K562 (cell line): ENCODE results near the gene WIPF3. TPM values are rescaled to one million over a fixed set of nuclear protein-coding genes. Genes with fewer than 3 reads are reported as not detected.
A peak's percentile ranks its signal among the peaks of the same experiment; 100 is the strongest.

Experiments
- CBX3 ChIP-seq, 2 experiments: IDR thresholded peaks; 1 replicate in 1 of 2; 2 replicates in 1 of 2; pipeline ENCODE4 v1.6.1; 2012; ENCODE audit warnings: inconsistent platforms in 2 of 2, low read length in 2 of 2, borderline replicate concordance in 1 of 2, control low read depth in 1 of 2
- E2F6 ChIP-seq, 2 experiments: IDR thresholded peaks; 2 replicates each; pipeline ENCODE4 v1.6.1; 2011; ENCODE audit warnings: borderline replicate concordance in 1 of 2, control low read depth in 1 of 2, low read depth in 1 of 2, low read length in 1 of 2, mild to moderate bottlenecking in 1 of 2, mixed read lengths in 1 of 2, moderate library complexity in 1 of 2; ENCODE audit not compliant: insufficient read depth in 1 of 2, insufficient read length in 1 of 2, poor library complexity in 1 of 2, severe bottlenecking in 1 of 2; ENCODE audit errors: extremely low read depth in 1 of 2
- ELF4 ChIP-seq: fragments of 450-650 bp; formaldehyde crosslinking; IDR thresholded peaks from 2 replicates; pipeline ENCODE4 v1.4.0; 2022; ENCODE audit warnings: missing genetic modification characterization
- ELK3 ChIP-seq: fragments of 450-650 bp; formaldehyde crosslinking; IDR thresholded peaks from 2 replicates; pipeline ENCODE4 v1.4.0; 2020; ENCODE audit warnings: mild to moderate bottlenecking
- EWSR1 ChIP-seq: fragments of 450-650 bp; IDR thresholded peaks from 2 replicates; pipeline ENCODE4 v1.6.1; 2018; ENCODE audit warnings: borderline replicate concordance, mild to moderate bottlenecking, low read depth, moderate library complexity; ENCODE audit not compliant: partially characterized antibody
- KDM2B ChIP-seq: fragments of 250-450 bp; sonication (Bioruptor Pico); IDR thresholded peaks from 2 replicates; pipeline ENCODE4 v1.8.0; 2021; ENCODE audit warnings: mild to moderate bottlenecking, moderate library complexity
- KDM5B ChIP-seq: fragments of 200-600 bp; sonication (generic); IDR thresholded peaks from 2 replicates; pipeline ENCODE4 v1.6.1; 2012; ENCODE audit warnings: low read depth, mild to moderate bottlenecking, moderate library complexity, low read length, control low read depth, inconsistent platforms; ENCODE audit not compliant: insufficient replicate concordance
- LARP7 ChIP-seq: fragments of 450-650 bp; IDR thresholded peaks from 2 replicates; pipeline ENCODE4 v1.6.1; 2016
- MAFK ChIP-seq: IDR thresholded peaks from 2 replicates; pipeline ENCODE4 v1.6.1; 2011; ENCODE audit warnings: low read length, improper control_type of control experiment
- MCM3 ChIP-seq: fragments of 450-650 bp; IDR thresholded peaks from 2 replicates; pipeline ENCODE4 v1.6.1; 2016
- NR2C1 ChIP-seq, 2 experiments: fragments of 450-650 bp; IDR thresholded peaks; 2 replicates each; pipeline ENCODE4 v1.6.1; 2017; ENCODE audit warnings: mild to moderate bottlenecking in 2 of 2, antibody characterized with exemption in 1 of 2, inconsistent platforms in 1 of 2, missing compliant biosample characterization in 1 of 2, missing genetic modification characterization in 1 of 2
- NR4A1 ChIP-seq, 2 experiments: fragments of 250-450 bp in 1 of 2; fragments of 450-650 bp in 1 of 2; sonication (Bioruptor Pico) in 1 of 2; IDR thresholded peaks; 2 replicates each; pipeline versions ENCODE4 v1.4.0 to v1.6.1; 2016 to 2020; ENCODE audit warnings: mild to moderate bottlenecking in 2 of 2, missing compliant biosample characterization in 1 of 2, missing genetic modification characterization in 1 of 2, moderate library complexity in 1 of 2
- OTX1 ChIP-seq: fragments of 450-650 bp; formaldehyde crosslinking; IDR thresholded peaks from 2 replicates; pipeline ENCODE4 v1.4.0; 2022; ENCODE audit warnings: mild to moderate bottlenecking
- RB1 ChIP-seq: fragments of 450-650 bp; IDR thresholded peaks from 2 replicates; pipeline ENCODE4 v1.6.1; 2017; ENCODE audit warnings: low read depth, mild to moderate bottlenecking
- TRIM24 ChIP-seq, 2 experiments: fragments of 450-650 bp; IDR thresholded peaks; 2 replicates each; pipeline ENCODE4 v1.6.1; 2016
- ZBTB40 ChIP-seq, 2 experiments: fragments of 450-650 bp in 1 of 2; sonication (generic) in 1 of 2; formaldehyde crosslinking in 1 of 2; IDR thresholded peaks; 2 replicates each; pipeline versions ENCODE4 v1.7.1 to v1.9.0; 2016 to 2022; ENCODE audit warnings: inconsistent platforms in 1 of 2, mild to moderate bottlenecking in 1 of 2, missing genetic modification reagents in 1 of 2
- ZNF224 ChIP-seq: sonication (generic); formaldehyde crosslinking; IDR thresholded peaks from 2 replicates; pipeline ENCODE4 v1.8.0; 2022; ENCODE audit warnings: mild to moderate bottlenecking, missing genetic modification reagents
- ZNF551 ChIP-seq: fragments of 250-450 bp; sonication (Bioruptor Pico); IDR thresholded peaks from 2 replicates; pipeline ENCODE4 v1.5.0; 2021; ENCODE audit warnings: mild to moderate bottlenecking, moderate library complexity
- polyA plus RNA-seq, 8 experiments: library from polyadenylated mRNA; depleted of rRNA in 4 of 8; stranded (reverse) in 5 of 8; unstranded in 3 of 8; fragments of >200 nt; fragmentation: Nextera tagmentation in 2 of 8; fragmentation: Illumina TruSeq in 1 of 8; extraction: Ambion mirVana in 2 of 8; extraction: Trizol in 1 of 8; gene quantifications; 2 replicates each; pipeline versions ENCODE4 v1.2.1 to v1.2.3, GENCODE V29; 2011 to 2014; ENCODE audit warnings: inconsistent platforms in 1 of 8, missing spikeins in 1 of 8
- total RNA-seq, 7 experiments: library from RNA; depleted of rRNA in 6 of 7; stranded (reverse); fragments of >200 nt in 6 of 7; fragmentation: Illumina TruSeq in 2 of 7; extraction: Trizol in 2 of 7; gene quantifications; 2 replicates each; pipeline versions ENCODE4 v1.2.1 to v1.2.3, GENCODE V29; 2011 to 2021; ENCODE audit warnings: low replicate concordance in 1 of 7

Gene WIPF3
- total and polyA plus RNA-seq, 9 of the 15 experiments (the other 6 are each of a cell fraction or from before 2014, with no cell fraction given): 0.18 to 3.2 (median 1.7) TPM

- TF ChIP-seq ZBTB40 (IDR thresholded peaks at IDR 0.05) (no peak), ZBTB40 (CRISPR knock-in tag; IDR thresholded peaks at IDR 0.05) (no peak), OTX1 (CRISPR knock-in tag) (no peak), MAFK (no peak), ZNF551 (CRISPR knock-in tag) (no peak), EWSR1 (no peak), E2F6 (IDR thresholded peaks at IDR 0.05; ENCODE audit: borderline replicate concordance in 1 of 2, extremely low read depth in 1 of 2, insufficient read depth in 1 of 2, insufficient read length in 1 of 2, low read depth in 1 of 2, low read length in 1 of 2, poor library complexity in 1 of 2, severe bottlenecking in 1 of 2) (peak in 1 of 2 experiments; percentile 80), CBX3 (IDR thresholded peaks at IDR 0.05; ENCODE audit: borderline replicate concordance in 1 of 2, low read length in 2 of 2) (peak in 1 of 2 experiments; percentile 96; a peak in 2 of 3 replicates), LARP7 (no peak), NR2C1 (IDR thresholded peaks at IDR 0.05) (no peak), NR2C1 (tag; IDR thresholded peaks at IDR 0.05) (no peak), KDM2B (CRISPR knock-in tag) (no peak), ELF4 (CRISPR knock-in tag) (no peak), RB1 (no peak), TRIM24 (IDR thresholded peaks at IDR 0.05) (peak; percentile 34 to 51; a peak in 3 of 4 replicates), ZNF224 (CRISPR knock-in tag) (no peak), MCM3 (no peak), KDM5B (no peak), NR4A1 (CRISPR knock-in tag; IDR thresholded peaks at IDR 0.05) (no peak), NR4A1 (tag; IDR thresholded peaks at IDR 0.05) (no peak), ELK3 (CRISPR knock-in tag) (no peak)
Measured at GRCh38 chr7:29831705-29832104, 25.4 kb downstream of the WIPF3 start (continued).
